Kidney glomerular epithelial cell (primary cell): Measurements from ENCODE around the gene STXBP5L.
"Not testable (repeated sequence)": the region's sequence is repeated elsewhere in the genome, so short reads cannot be mapped to it uniquely, and the experiment has no call there.

Experiments
- DNase-seq: peaks from one replicate; lab custom pipeline; 2025; lab: John Stamatoyannopoulos, UW

The STXBP5L gene

DNA sequence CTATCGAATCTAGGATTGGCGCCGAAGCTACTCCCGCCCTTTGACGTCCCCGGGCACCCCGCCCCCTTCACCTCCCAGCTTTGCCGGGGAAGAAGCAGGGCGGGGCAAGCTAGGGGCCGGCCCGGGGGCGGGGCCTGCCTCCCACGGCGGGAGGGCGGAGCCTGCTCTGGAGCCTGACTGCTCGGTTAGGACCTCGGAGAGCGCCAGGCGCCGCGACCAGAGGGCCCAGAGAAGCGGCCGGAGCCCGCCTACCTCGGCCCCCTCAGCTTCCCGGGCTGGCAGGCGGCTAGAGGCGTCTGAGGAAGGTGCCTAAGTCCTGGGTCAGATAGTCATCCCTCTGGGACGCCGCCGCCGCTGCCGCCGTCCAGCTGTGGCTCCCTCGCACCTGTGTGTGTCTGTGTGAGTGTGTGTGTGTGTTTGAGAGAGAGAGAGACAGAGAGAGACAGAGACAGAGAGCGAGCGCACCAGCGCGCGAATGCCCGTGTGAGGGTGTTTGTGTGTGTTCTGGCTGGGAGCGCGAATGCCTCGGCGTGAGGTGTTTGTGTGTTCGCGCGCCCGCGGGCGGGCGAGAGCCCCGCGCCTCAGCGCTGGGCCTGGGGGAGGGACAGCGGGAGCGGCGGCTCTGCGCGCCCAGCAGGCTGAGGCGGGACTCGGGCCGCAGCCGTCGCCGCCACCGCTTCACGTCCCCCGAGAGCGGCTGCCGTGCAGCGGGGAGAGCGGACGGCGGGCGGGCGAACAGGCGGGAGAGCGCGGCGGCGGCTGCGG is at the start of gene STXBP5L:
TSS of gene STXBP5L (plus strand) at position 176 of the 765 bp plus-strand sequence. CDS start 1,374 bp downstream, outside the sequence.
- no peak for DNase-seq

GRCh38 chr3:120858521-120858920 is 49.5 kb upstream of the STXBP5L start:
- no peak for DNase-seq

GRCh38 chr3:120864541-120864940 is 43.5 kb upstream of the STXBP5L start:
- DNase-seq = no peak

- DNase-seq = no peak
These were observed 32.5 kb upstream of the STXBP5L start for GRCh38 chr3:120875507-120875906.

- no peak for DNase-seq
These were observed 32.0 kb upstream of the STXBP5L start for GRCh38 chr3:120875989-120876388.

DNA sequence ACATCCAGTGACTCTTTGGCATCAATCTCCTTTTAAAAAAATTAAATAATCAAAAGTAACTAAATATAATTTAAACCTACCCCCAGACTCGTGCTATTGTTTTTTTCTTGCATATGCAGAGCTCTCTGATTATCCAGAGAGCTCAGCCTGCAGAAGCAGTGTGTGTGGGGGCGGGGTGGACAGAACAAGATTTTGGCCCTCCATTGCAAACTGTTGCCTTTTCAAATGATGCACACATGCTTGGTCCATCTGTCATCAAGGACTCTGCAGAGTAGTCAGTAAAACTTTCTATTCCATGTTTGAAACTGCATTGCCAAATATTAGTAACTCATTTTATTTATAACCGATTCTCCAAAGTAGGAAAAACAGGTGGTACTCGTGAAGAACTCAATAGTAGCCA is 28.6 kb upstream of the STXBP5L start:
- DNase-seq = no peak

GRCh38 chr3:120892921-120893320 is 15.1 kb upstream of the STXBP5L start:
- DNase-seq = no peak

DNA sequence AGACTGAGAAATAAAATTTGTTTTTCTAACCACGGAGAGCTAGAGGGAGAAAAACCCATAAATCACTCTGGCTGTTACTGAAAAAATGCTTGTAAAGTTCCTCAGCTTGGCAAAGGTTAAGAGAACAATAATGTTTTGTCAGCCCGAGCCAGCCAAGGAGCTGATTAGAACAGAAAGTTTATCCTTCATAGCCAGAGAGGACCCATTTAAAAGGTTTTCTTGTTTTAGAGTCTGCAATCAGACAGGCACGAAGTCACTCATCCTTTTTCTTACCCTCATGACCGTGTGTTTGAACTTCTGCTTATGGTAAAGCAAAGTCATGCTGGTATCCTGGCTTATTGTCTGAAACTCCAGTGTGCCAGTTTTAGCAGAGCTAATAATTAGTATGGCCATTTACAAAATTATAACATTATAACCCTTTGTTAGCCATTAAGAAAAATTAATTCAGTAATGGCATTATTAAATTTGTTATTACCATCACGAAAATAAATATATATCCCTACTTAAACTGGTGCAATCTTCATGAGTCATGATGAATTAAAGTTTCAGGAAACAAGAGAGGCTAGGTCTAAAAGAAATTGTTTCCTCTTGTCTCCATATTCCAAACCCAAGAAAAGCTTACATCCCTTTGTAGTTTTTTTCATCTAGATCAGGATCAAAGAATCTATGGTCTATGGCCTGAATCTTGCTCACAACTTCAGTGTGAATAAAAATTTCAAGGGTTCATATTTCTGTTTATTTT is 13.5 kb upstream of the STXBP5L start:
- no peak for DNase-seq

DNA sequence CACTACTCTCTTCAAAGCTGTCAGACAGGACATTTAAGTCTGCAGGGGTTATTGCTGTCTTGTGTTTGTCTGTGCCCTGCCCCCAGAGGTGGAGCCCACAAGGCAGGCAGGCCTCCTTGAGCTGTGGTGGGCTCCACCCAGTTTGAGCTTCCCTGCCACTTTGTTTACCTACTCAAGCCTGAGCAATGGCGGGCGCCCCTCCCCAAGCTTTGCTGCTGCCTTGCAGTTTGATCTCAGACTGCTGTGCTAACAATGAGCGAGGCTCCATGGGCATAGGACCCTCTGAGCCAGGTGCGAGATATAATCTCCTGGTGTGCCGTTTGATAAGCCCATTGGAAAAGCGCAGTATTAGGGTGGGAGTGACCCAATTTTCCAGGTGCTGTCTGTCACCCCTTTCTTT is 6.3 kb upstream of the STXBP5L start:
- not testable (repeated sequence) for DNase-seq

DNA sequence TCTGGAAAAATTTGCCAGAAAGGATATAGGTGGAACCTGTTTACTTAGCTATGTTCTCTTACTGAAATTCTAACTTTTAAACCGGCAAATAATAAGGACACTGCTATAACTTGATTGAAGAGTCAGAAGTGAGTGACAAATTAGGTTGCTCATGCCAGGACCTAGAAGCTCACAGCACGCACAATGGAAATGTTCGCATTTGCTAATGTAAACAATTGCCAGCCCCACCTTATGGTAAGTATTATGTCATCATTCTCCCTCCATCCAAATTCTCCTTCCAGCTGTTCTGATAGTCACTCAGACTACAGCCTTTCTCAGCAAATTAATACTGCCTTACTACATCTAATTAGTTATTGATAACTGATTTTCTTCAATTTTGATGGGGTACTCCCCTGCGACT is 4.8 kb upstream of the STXBP5L start:
- DNase-seq = no peak

DNA sequence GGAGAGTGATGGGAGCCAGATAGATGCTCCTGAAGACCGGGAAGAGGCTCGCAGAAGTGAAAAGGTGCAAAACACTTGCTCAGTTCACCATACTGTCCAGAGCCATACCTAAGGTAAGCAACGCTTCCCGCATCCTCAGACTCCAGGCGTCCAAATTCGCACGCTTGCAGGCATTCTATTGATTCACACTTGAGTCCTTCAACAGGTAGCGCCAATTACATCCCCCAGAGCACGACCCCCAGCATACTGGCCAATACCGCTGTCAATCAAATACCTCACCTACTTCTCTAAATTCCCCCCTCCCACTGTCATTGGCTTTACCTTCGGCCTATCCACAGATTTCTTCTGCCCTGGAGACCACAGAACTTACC is 361 bp upstream of the STXBP5L start:
- DNase-seq = no peak

DNA sequence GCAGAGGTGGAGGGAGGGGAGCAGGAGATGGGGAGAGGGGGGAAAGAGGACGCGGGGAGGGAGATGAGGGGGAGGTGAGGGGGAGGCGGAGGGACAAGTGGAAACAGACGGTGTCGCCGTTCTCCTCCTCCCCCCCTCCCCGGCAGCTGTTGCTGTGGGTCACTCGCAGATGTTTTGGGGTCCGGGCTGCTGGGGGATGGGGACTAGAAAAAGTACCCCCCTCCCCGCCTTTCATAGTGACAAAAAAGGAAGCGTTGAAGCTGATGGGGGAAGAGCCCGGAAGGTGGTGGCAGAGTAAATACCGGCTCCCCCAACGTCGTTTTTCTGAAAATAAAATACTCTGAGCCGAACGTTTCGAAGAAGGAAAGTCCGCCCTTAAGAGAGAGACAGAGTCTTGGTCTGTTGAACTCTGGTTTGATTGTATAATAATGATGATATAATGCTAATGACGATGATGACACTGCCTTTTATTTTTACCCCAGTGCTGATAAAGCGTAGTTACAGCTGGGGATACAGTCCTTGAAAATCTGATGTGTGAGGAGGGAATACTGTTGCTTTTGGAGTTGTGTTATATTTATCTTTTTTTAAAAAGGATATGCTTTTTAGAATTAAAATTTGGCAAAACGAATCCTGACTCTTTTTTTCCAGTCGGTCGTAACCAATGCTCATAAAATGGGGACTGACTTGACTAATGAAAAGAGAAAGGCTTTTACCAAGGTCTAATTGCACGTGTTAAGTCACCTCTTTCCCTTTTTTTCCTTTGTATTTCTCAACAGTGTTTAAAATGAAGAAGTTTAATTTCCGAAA is 993 bp downstream of the STXBP5L start:
- DNase-seq = no peak

GRCh38 chr3:120909602-120909878 is 1.5 kb downstream of the STXBP5L start:
- no peak for DNase-seq

- DNase-seq = no peak
These were observed 18.1 kb downstream of the STXBP5L start for GRCh38 chr3:120926146-120926545.

- DNase-seq = no peak
These were observed 21.0 kb downstream of the STXBP5L start for GRCh38 chr3:120928991-120929390.

DNA sequence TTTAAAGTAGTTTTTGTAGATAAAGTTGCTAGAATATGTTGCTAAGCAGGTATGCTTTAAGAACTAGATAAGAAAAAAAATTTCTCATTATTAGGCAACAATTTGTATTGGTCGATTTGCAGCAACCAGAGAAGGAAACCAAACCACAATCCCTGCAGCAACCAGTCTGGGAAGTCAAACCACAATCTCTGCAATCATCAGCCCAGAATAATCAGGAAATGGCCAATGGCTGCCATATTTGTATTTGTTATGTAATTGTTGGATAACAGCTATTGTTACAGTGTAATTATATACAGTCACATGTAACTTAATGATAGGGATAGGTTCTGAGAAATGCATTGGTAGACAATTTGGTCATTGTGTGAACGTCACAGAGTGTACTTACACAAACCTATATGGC is 23.6 kb downstream of the STXBP5L start:
- DNase-seq = no peak

DNA sequence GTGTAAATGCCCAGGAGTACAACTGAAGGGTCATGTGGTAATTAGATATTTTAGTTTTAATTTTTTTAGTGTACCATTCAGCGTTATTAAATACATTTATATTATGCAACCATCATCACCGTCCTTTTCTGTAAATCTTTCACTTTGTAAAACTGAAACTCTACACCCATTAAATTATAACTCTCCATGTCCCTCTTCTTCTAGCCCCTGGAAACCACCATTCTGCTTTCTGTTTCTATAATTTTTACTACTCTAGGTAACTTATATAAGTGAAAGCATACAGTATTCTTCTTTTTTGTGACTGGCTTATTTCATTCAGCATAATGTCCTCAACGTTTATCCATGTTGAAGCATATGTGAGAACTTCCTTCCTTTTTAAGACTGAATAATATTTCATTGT is 48.1 kb downstream of the STXBP5L start:
- no peak for DNase-seq

DNA sequence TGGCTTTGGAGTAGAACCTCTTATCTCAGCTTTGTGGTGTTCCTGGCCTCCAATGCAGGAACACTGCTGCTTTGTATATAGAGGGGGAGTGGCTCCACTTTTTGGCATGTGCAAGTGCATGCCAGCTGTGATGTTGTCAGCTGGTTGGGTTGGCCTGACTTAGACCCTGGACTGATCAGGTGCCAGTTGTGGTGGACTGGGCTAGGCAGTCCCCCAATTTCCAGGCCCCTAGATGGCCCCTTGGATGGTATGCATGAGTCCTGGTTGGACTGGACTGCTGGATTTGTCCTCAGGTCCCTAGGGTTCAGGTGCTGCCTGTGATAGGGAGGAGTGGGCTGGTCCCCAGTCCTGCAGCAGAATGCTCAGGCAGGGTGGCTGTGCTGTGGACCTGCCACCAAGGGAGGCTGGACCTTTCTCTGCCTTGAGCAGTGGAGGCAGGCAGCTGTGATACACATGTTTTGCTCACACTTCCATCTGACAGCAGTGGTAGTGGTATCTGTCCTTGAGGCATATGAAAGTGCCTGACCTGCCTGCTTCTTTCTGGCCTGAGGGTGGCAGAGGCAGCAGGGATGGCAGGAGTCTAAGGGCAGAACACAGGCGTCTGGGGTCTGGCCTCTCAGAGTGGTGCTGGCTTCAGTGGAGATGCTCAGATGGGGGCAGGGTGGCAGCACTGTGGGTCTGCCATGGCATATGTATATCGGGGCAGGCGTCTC is 74.8 kb downstream of the STXBP5L start:
- no peak for DNase-seq

DNA sequence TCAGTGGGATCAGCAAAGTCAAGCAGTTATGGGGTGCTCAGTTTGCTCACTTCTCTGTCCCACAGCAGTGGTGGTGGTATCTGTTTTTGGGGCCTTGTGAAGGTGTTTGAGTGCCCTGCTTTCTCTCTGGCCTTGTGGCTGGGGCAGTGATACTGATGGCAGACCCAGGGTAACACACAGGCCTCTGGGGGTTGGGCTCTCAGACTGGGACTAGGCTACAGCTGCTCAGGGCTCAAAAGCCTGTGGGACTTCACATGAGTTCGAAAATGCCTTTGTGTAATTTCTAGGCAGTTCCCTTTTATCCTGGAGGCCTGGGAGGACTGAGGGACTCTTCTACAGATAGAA is 75.3 kb downstream of the STXBP5L start:
- DNase-seq = no peak

DNA sequence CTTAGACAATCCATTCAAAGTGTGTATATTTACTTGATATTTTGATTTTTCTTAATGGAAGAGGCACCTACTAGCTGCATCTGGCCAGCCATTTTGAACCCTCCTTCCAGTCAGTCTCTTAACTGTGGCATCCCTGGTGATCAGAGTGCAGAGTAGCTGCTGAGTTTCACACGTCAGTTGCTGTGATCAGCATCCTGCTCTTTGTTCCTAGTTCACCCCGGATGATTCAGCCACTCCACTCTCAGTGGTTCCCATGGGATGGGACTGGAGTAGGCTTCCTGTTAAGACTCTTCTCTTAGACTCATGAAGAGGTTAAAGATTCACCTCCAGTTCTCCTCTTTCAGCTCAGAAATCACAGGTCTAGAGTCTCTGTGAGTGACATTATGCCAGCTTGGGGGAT is 75.8 kb downstream of the STXBP5L start:
- DNase-seq = no peak

DNA sequence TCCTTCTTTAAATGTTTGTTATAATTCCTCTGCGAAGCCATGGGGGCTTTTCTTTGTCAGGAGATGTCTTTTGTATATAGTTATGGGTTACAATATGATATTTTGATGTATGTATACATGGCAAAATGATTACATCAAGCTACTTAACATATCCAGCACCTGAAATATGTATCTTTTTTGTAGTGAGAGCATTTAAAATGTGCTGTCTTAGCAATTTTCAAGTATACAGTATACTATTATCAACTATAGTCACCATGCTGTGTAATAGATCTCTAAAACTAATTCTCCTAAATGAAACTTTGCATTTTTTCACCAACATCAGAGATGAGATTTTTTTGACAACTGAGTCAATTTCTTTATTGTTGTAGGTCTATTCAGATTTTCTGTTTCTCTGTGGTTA is 77.2 kb downstream of the STXBP5L start:
- DNase-seq = no peak

DNA sequence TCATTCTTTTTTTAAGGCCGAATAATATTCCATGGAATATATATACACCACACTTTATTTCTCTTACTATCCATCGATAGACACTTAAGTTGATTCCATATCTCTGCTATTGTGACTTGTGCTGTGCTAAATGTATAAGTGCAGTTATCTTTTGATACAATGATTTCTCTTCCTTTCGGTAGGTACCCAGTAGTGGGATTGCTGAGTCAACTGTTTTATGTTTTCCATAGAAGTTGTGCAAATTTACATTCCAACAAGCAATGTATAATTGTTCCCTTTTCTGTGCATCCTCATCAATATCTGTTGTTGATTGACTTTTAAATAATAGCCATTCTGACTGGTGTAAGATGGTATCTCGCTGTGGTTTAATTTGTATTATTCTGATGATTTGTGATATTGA is 81.0 kb downstream of the STXBP5L start:
- DNase-seq = no peak

DNA sequence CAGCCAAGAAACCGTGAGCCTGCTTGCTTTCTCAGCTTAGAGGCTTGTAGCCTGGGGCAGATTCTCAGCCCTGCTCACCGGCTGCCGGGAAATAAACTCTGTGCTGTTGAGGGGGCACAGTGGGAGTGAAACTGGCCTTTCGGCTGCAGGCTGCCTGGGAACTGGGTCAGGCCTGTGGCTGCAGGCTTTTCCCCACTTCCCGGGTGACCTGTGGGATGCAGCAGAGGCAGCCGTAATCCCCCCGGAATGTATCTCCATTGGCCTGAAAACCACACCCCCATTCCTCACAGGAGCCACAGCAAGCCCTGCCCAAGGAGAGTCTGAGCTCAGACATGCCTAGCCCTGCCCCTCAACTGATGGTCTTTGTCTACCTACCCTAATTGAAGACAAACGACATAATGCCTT is 110.9 kb downstream of the STXBP5L start:
- DNase-seq = no peak
